CD14-positive monocyte (primary cell): ENCODE results near the gene ZNF280D. TPM values are rescaled to one million over a fixed set of nuclear protein-coding genes. Genes with fewer than 3 reads are reported as not detected.

Experiments used
- DNase-seq, 3 donors: peaks; one replicate each; pipeline ENCODE4 v3.0.0-alpha.2; 2011 to 2022
- H2AFZ ChIP-seq: 2 replicates; pipeline ENCODE4 v1.6.0; 2012; ENCODE audit warnings: mild to moderate bottlenecking, low read depth, low read length, inconsistent platforms; ENCODE audit not compliant: insufficient read depth, poor library complexity, severe bottlenecking
- H3K27ac ChIP-seq, 2 donors: 1 replicate in 1 of 2; 2 replicates in 1 of 2; pipeline ENCODE4 v1.5.1; 2012 to 2013; ENCODE audit warnings: low read length in 2 of 2, control low read depth in 1 of 2, inconsistent platforms in 1 of 2, low read depth in 1 of 2, mild to moderate bottlenecking in 1 of 2
- H3K27me3 ChIP-seq, 2 donors: one replicate each; pipeline versions ENCODE4 v1.6.0 to v1.6.1; 2011 to 2013; ENCODE audit warnings: low read length in 2 of 2; ENCODE audit not compliant: control insufficient read depth in 2 of 2, insufficient read depth in 2 of 2
- H3K36me3 ChIP-seq, 2 donors: replicated peaks in 1 of 2; 1 replicate in 1 of 2; 2 replicates in 1 of 2; pipeline versions ENCODE4 v1.5.1 to v1.6.1; 2012 to 2013; ENCODE audit warnings: low read length in 2 of 2, control low read depth in 1 of 2, inconsistent platforms in 1 of 2, mild to moderate bottlenecking in 1 of 2; ENCODE audit not compliant: insufficient read depth in 2 of 2, control insufficient read depth in 1 of 2
- H3K4me1 ChIP-seq, 2 donors: 1 replicate in 1 of 2; 2 replicates in 1 of 2; pipeline versions ENCODE4 v1.5.1 to v1.6.1; 2012 to 2013; ENCODE audit warnings: low read length in 2 of 2, control low read depth in 1 of 2, inconsistent platforms in 1 of 2, mild to moderate bottlenecking in 1 of 2, moderate library complexity in 1 of 2; ENCODE audit not compliant: insufficient read depth in 2 of 2, control insufficient read depth in 1 of 2
- H3K4me2 ChIP-seq: replicated peaks from 2 replicates; pipeline ENCODE3; 2012; ENCODE audit warnings: low read length, moderate library complexity, mild to moderate bottlenecking; ENCODE audit not compliant: poor library complexity, severe bottlenecking; ENCODE audit errors: extremely low read depth
- H3K4me3 ChIP-seq, 3 experiments: fragments of 200-600 bp in 1 of 3; sonication (generic) in 1 of 3; replicated peaks in 1 of 3; 1 replicate in 2 of 3; 2 replicates in 1 of 3; pipeline ENCODE4 v1.5.1; 2011 to 2013; ENCODE audit warnings: low read length in 3 of 3, mild to moderate bottlenecking in 3 of 3, control low read depth in 2 of 3, low read depth in 2 of 3, inconsistent platforms in 1 of 3, moderate library complexity in 1 of 3
- H3K79me2 ChIP-seq: 2 replicates; pipeline ENCODE4 v1.6.0; 2012; ENCODE audit warnings: mild to moderate bottlenecking, control low read depth, inconsistent platforms, low read length, moderate library complexity; ENCODE audit not compliant: insufficient read depth
- H3K9ac ChIP-seq: 2 replicates; pipeline ENCODE4 v1.6.0; 2017; ENCODE audit warnings: low read length, mild to moderate bottlenecking; ENCODE audit not compliant: insufficient read depth, poor library complexity, severe bottlenecking
- H3K9me3 ChIP-seq, 2 donors: replicated peaks in 1 of 2; 1 replicate in 1 of 2; 2 replicates in 1 of 2; pipeline versions ENCODE4 v1.5.1 to v1.6.1; 2012 to 2013; ENCODE audit warnings: low read length in 2 of 2, control low read depth in 1 of 2; ENCODE audit not compliant: control insufficient read depth in 1 of 2, insufficient read depth in 1 of 2
- H4K20me1 ChIP-seq: 2 replicates; pipeline ENCODE4 v1.6.0; 2012; ENCODE audit warnings: mild to moderate bottlenecking, low read length, control low read depth, moderate library complexity; ENCODE audit not compliant: insufficient read depth
- H3K27ac Mint-ChIP-seq, 7 donors: one replicate each; pipeline ENCODE4 v1.8.0; 2020; ENCODE audit warnings: mild to moderate bottlenecking in 7 of 7, mixed read lengths in 7 of 7, moderate library complexity in 6 of 7, inconsistent platforms in 2 of 7
- H3K27me3 Mint-ChIP-seq, 3 donors: one replicate each; pipeline ENCODE4 v1.8.0; 2021 to 2022; ENCODE audit warnings: low read depth in 3 of 3, mild to moderate bottlenecking in 3 of 3, mixed read lengths in 3 of 3, moderate library complexity in 3 of 3, inconsistent platforms in 1 of 3
- H3K36me3 Mint-ChIP-seq, 2 donors: one replicate each; pipeline ENCODE4 v1.8.0; 2020; ENCODE audit warnings: mixed read lengths in 2 of 2, inconsistent platforms in 1 of 2, mild to moderate bottlenecking in 1 of 2
- H3K4me1 Mint-ChIP-seq: one replicate; pipeline ENCODE4 v1.8.0; 2020; ENCODE audit warnings: mild to moderate bottlenecking, mixed read lengths
- H3K4me3 Mint-ChIP-seq, 2 donors: one replicate each; pipeline ENCODE4 v1.8.0; 2020; ENCODE audit warnings: mild to moderate bottlenecking in 2 of 2, mixed read lengths in 2 of 2, moderate library complexity in 1 of 2
- H3K9me3 Mint-ChIP-seq, 7 donors: one replicate each; pipeline ENCODE4 v1.8.0; 2020 to 2022; ENCODE audit warnings: mixed read lengths in 7 of 7, mild to moderate bottlenecking in 6 of 7, moderate library complexity in 6 of 7, inconsistent platforms in 2 of 7
- CTCF ChIP-seq: fragments of 200-600 bp; IDR thresholded peaks from one replicate; pipeline ENCODE4 v1.8.0; 2022; ENCODE audit warnings: antibody characterized with exemption, mild to moderate bottlenecking
- intact Hi-C, 2 donors: fragments of 100-400 bp; cut with micrococcal nuclease; formaldehyde crosslinking; loops; one replicate each; pipeline versions ENCODE4 v1.15.0 to v1.15.1; 2023
- polyA plus RNA-seq, 3 donors: library from polyadenylated mRNA; depleted of rRNA in 1 of 3; unstranded in 2 of 3; stranded (reverse) in 1 of 3; fragments of 300-500 nt in 2 of 3; fragments of >200 nt in 1 of 3; fragmentation: Illumina TruSeq in 2 of 3; gene quantifications; 1 replicate in 2 of 3; 2 replicates in 1 of 3; pipeline ENCODE4 v1.2.3, GENCODE V29; 2012 to 2021

ZNF280D gene
- polyA plus RNA-seq, 3 donors = 5.1 to 14.2 (median 8.0) TPM

- peaks cover 66 to 73% of the 10 kb centered on the region in 2 donors for H3K36me3 Mint-ChIP-seq
- H3K36me3 ChIP-seq = peaks cover 32 to 72% of the 10 kb centered on the region in 2 donors
Measured at GRCh38 chr15:56674857-56675256, 58.5 kb downstream of the ZNF280D start.

DNA sequence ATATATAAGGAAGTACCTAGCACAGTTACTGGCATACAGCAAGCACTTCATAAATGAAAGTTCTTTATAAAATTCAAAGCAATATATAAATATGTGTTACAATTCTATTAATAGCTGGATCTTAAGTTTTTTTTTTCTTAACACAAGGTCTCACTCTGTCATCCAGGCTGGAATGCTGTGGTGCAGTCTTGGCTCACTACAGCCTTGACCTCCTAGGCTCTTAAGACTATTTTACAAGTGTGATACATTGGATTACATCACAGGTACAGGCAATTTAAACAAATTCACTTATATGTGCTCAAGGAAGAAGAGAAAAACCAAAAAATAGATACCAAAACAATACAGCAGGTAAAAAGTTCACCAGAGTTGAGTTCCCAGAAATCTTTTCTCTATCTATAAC is 60.6 kb downstream of the ZNF280D start:
- Histone ChIP-seq H3K79me2 (no peaks in the 10 kb centered on the region), H3K4me1 (no peaks in the 10 kb centered on the region), H3K27ac (no peak overlapping the region), H3K27me3 (no peaks in the 10 kb centered on the region), H3K4me2 (no peak overlapping the region), H4K20me1 (no peaks in the 10 kb centered on the region), H3K4me3 (no peak overlapping the region), H3K9ac (no peak overlapping the region), H3K9me3 (no peaks in the 10 kb centered on the region), H3K36me3 (peaks cover 38 to 75% of the 10 kb centered on the region in 2 donors), H2AFZ (no peak overlapping the region)
- H3K4me3 Mint-ChIP-seq = no peak overlapping the region
- no peaks in the 10 kb centered on the region for H3K27me3 Mint-ChIP-seq
- DNase-seq = no peak
- no peaks in the 10 kb centered on the region for H3K4me1 Mint-ChIP-seq
- no peak for TF ChIP-seq CTCF
- peaks cover 72 to 74% of the 10 kb centered on the region in 2 donors for H3K36me3 Mint-ChIP-seq
- no peaks in the 10 kb centered on the region for H3K9me3 Mint-ChIP-seq
- intact Hi-C loops = no loop called here
- no peak overlapping the region for H3K27ac Mint-ChIP-seq

More at GRCh38 chr15:56674857-56675256, 58.5 kb downstream of the ZNF280D start:
- H3K27me3 ChIP-seq = no peaks in the 10 kb centered on the region
- no peak overlapping the region for H3K27ac ChIP-seq
- H4K20me1 ChIP-seq = no peaks in the 10 kb centered on the region
- no peak overlapping the region for H3K4me3 ChIP-seq
- no peaks in the 10 kb centered on the region for H3K79me2 ChIP-seq
- intact Hi-C loops = no loop called here
- no peak overlapping the region for H3K9ac ChIP-seq
- no peak for DNase-seq
- Mint-ChIP-seq H3K4me1 (no peaks in the 10 kb centered on the region), H3K27ac (no peak overlapping the region), H3K9me3 (no peaks in the 10 kb centered on the region), H3K27me3 (no peaks in the 10 kb centered on the region), H3K4me3 (no peak overlapping the region)
- TF ChIP-seq CTCF = no peak
- H3K4me2 ChIP-seq = no peak overlapping the region
- no peak overlapping the region for H2AFZ ChIP-seq
- no peaks in the 10 kb centered on the region for H3K9me3 ChIP-seq
- H3K4me1 ChIP-seq = no peaks in the 10 kb centered on the region
